HG02798 (cell line): ENCODE data around the gene UBE2E3.
"Not testable (repeated sequence)": the region's sequence is repeated elsewhere in the genome, so short reads cannot be mapped to it uniquely, and the experiment has no call there.

Experiments used
- ATAC-seq: cut with Tn5 transposase; IDR thresholded peaks from one replicate; pipeline ENCODE4 v1.9.1; 2021; ENCODE audit warnings: mild to moderate bottlenecking; ENCODE audit not compliant: unreplicated experiment, poor library complexity

Gene UBE2E3

DNA sequence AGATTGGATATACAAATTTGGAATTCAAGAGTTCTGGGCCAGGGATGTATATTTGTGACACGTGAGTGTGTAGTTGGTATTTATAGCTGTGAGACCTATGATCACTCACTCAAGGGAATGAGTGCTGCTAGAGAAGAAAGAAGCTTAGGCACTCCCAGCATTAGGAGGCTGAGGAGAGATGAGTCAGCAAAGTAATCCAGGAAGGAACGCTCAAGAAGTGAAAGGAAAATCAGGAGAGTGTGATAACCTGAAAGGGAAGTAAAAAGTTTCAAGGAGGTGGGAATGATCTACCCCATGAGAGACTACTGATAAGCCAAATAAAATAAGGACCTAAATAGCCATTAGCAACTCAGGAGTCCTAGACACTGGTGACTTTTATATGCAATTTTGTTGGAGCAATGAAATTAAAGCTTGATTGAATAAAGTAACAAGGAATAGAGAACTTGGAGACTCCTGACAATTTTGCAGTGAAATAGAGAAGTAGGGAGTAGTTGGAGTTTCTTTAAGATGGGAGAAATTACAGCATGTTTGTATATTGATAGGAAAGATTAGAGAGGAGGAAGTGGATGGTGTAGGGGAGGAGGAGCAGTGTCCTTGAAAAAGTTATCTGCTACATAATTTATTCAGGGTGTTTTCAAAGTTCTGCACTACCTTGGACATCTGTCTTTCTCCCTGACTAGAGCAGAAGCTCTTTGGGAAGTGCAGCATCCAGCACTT, 89.9 kb downstream of the UBE2E3 start:
- no peak for ATAC-seq

DNA sequence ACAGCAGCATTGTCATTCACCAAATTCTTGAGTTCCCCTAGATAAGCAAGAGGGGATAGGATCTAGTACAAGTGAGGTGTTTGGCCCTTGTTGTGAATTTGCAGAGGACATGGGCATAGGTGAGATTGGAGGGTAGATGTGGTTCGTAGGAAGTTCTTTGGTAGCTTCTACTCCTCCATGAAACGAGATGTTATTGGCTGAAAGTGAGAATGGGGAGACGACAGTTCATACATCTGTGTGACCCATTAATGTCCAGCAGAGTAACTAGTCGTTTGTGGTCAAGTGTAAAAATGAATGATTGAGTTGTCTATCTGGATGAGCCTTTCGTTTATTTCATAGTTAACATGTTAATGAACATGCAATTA, 90.4 kb downstream of the UBE2E3 start:
- no peak for ATAC-seq

GRCh38 chr2:181072486-181073235, 92.3 kb downstream of the UBE2E3 start:
- no peak for ATAC-seq

DNA sequence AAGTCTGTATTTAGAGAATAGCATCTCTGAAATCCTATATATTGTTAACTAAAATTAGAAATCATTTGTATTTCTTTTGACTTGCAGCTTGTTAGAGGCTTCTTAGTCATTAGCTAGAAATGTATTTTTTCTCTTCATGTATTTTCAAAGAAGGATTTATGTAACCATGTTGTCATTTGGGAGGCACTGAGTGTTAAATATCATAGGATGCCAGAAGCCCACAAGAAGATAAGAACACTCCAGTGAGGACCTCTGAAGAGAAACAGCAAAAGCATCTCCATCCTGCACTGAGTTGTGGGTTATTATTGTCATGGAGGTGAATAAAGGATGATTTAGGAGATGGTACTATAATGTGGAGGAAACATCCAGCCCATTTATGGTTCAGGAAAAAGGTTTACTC, 93.5 kb downstream of the UBE2E3 start:
- ATAC-seq: no peak

DNA sequence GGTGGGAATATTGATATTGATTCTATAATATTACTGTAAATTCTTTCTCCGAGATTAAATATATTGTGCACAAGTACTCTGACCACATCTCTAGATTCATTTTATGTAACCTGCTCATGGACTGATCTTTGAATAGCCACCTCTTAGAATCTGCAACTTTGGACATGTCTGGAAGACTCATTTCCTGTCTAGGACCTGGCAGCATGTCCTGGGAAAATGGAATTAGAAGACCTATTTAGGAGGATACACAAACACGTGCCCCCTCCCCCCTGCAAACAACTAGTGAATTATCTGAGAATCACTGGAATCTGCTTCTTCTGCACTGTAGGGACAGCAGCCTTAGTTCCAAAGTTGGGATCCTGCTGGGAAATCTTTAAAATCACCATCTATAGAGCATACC, 94.1 kb downstream of the UBE2E3 start:
- ATAC-seq: no peak

GRCh38 chr2:181076658-181077057, 96.3 kb downstream of the UBE2E3 start:
- no peak for ATAC-seq

- peak; percentile 95 for ATAC-seq
These were observed 96.8 kb downstream of the UBE2E3 start for GRCh38 chr2:181077128-181077709.

DNA sequence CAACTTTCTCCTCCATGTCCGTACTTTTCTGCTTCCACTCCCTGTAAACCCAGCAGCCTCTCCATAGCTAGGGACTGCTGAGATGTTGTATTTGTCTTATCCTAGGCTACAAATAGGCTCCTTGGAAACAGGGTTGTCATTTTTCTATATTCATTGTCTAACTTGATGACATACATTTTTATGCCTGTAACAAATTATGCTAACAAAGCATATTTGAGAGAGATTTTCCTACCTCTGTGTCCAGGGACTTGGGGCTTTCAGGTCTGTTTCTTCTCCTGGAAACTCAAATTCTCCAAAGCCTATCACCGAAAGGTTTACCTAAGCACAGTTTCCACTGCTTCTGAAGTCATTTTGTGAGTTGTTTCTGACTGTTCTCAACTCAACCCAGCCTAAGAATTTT, 102.7 kb downstream of the UBE2E3 start:
- no peak for ATAC-seq

- ATAC-seq: no peak
These were observed 105.3 kb downstream of the UBE2E3 start for GRCh38 chr2:181085734-181086133.

DNA sequence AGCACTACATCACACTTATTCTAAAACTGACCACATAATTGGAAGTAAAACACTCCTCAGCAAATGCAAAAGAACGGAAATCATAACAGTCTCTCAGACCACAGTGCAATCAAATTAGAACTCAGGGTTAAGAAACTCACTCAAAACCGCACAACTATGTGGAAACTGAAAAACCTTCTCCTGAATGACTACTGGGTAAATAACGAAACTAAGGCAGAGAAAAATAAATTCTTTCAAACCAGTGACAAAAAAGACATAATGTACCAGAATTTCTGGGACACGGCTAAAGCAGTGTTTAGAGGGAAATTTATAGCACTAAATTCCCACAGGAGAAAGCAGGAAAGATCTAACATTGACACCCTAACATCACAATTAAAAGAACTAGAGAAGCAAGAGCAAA, 111.5 kb downstream of the UBE2E3 start:
- not testable (repeated sequence) for ATAC-seq

- no peak for ATAC-seq
These were observed 115.1 kb downstream of the UBE2E3 start for GRCh38 chr2:181095486-181095885.

DNA sequence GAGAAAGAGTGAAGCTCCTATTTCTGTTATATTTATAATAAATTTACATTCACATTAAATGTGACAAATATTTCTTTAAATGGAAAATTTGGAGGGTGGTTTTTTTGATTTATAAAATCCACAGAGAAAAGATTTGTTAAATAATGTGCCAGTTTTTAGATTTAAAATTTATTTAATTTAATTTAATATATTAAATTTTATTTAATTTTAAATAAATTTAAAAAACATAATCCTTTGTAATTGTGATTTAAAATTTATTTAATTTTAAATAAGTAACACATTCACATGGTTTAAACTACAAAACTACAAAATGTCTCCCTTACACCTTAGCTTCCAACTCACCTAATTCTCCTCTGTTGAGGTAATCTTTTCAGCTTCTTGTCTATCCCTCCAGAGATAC, 123.3 kb downstream of the UBE2E3 start:
- ATAC-seq: no peak

DNA sequence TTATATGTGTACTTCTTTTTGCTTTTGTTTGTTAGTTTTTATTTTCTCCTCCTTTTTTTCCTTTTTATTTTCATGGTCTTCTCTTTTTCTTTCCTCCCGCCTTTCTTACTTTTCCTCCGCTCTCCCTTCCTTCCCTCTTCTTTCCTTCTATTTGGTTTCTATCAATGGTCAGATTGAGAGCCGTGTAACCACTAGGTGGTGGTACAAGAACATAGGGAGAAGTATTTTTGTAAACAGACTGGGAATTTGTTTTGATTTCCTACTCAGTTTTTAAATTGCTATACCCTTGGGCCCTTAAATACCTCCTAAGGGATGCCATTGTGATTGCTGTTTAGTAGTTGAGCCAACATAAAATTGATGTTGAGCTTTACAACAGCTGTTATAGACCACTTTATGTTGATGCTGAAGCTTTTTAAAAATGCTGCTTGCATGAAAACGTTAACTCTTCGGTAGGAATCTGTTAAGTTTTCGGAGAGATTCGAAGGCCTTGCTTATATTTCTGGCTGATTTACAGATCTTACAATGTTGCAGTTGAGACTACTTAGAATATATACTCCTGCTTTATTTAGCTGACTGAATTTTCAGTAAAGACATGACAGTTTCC, 124.2 kb downstream of the UBE2E3 start:
- ATAC-seq: no peak

GRCh38 chr2:181105562-181105961, 125.2 kb downstream of the UBE2E3 start:
- ATAC-seq: no peak

GRCh38 chr2:181106229-181106628, 125.8 kb downstream of the UBE2E3 start:
- no peak for ATAC-seq

GRCh38 chr2:181106789-181107627, 126.6 kb downstream of the UBE2E3 start:
- ATAC-seq: peak; percentile 98

- ATAC-seq: no peak
These were observed 127.2 kb downstream of the UBE2E3 start for GRCh38 chr2:181107628-181107945.

DNA sequence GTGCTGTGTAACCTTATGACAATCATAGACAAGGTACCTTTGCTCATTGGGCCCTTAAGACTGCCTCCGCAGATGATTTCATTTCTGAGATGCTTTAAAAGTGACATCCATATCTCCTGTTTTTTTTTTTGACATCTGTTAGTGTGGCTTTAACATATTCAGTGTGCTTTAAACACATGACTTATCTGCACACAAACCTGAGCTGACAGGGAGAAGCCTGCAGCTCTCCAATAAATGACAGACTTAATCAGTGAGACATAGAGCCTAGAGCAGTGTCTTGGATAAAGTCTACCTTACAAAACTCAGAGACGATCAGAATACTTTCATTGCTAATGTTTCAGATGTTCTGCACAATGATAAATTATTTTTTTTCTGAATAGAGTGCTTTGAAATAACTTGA, 130.7 kb downstream of the UBE2E3 start:
- ATAC-seq: no peak

DNA sequence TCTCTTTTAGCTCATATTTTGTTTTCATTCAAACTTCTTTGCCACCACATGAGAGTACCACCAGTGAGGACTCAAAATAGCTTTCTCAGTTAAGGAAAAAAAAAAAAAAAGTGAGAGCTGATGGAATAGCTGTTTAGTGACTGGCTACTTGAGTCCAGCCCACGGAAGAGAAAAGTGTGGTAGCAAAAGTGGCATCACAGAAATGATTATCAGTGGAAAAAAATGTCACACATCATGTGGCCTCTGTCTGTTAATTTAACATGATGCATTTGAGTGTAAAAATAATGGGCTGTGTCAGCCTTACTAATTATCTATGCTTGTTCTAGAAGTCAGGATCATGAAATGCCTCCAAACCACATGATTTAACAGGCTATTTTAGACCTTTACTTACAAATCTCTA, 132.5 kb downstream of the UBE2E3 start:
- no peak for ATAC-seq
